GM18858 (cell line): ENCODE measurements around the gene PDE6A.
"Not testable (repeated sequence)": the region's sequence is repeated elsewhere in the genome, so short reads cannot be mapped to it uniquely, and the experiment has no call there.

Experiments
- ATAC-seq: cut with Tn5 transposase; IDR thresholded peaks from one replicate; pipeline ENCODE4 v1.9.1; 2021; ENCODE audit not compliant: unreplicated experiment

Gene PDE6A

GRCh38 chr5:149898811-149899210 lies 45.8 kb downstream of the PDE6A start:
- ATAC-seq, result no peak

DNA sequence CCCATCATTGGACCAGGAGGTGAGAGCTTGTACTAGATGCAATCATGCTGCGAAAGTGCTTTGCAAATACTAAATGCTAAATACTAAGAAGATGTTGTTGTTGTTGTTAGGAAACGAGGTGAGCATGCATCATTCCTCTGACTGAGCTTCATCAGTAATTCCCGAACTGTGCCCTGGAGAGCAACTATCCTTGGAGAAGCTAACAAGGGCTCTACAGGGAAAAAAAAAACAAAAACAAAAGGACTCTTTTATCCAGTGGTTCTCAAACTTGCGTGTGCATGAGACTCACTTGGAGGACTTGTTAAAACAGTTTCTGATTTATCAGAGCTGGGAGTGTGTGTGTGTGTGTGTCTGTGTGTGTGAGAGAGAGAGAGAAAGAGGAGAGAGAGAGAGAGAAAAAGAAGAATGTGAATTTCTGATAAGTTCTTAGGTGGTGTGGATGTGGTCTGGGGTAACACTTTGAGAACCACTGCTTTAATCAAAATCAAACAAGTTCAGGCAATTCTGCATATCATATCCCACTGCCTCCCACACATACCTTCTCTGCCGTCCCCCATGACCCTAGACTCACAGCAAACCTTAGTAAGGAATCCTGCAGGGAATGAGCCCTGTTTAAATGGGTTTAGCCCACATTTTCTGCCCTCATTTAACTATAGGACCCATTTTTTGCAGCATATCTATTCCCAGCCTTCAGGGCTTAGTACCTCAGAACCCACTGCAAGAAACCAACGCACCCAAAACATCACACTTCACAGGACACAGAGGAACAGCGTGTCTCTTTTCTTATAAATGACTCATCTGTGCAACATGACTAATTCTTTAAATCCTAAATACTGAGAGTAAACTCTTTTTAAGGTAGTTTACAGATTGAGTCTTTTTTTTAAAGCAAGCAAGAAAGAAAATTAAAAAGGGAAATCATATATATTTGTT lies 48.9 kb downstream of the PDE6A start:
- no peak for ATAC-seq

DNA sequence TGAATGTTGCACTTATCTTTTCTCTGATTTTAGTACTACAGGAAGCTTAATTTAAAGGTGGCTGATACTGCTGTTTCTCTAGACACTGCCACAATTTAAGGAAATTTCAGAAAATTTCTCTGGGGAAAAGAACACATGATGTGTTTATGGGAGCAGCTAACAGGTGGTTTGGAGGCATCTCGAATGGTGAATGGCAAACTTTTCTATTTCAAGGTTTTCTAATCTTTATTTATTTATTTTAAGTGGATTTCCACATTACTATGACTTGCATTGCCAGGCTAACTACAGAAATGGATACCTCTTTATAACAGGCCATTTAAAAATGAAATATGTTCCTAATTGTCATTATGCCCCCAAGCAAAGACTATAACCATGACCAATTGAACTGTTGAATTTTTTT lies 50.4 kb downstream of the PDE6A start:
- no peak for ATAC-seq

DNA sequence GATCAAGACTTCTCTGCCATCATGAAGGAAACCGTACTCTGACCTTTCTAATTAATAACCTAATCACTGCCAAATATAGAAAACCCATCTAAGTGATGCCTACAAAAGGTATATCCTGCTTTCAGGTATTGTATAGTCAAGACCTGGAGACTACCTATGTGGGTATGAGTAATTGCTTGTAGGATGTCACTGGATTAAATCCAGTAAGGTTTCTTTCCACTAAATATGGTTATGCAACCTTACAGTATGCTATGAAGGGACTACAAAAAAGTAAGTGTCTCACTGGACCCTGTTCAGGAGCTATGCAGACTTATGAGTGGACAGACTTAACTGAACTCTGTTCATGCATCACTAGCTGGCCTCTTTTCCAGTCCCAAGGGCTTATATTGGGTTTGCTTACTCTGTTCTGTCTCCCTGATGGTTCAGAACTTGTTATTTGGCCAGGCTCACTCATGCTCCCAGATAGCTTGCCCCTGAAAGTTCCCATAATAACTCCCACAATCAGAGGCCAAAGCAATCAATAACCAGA lies 51.1 kb downstream of the PDE6A start:
- no peak for ATAC-seq

- no peak for ATAC-seq
These were observed 52.0 kb downstream of the PDE6A start for GRCh38 chr5:149892594-149892993.

GRCh38 chr5:149888280-149888679 lies 56.3 kb downstream of the PDE6A start:
- ATAC-seq, result no peak

GRCh38 chr5:149887622-149888183 lies 56.9 kb downstream of the PDE6A start:
- no peak for ATAC-seq

GRCh38 chr5:149886692-149887470 lies 57.7 kb downstream of the PDE6A start:
- no peak for ATAC-seq

GRCh38 chr5:149886060-149886459 lies 58.5 kb downstream of the PDE6A start:
- ATAC-seq, result no peak

DNA sequence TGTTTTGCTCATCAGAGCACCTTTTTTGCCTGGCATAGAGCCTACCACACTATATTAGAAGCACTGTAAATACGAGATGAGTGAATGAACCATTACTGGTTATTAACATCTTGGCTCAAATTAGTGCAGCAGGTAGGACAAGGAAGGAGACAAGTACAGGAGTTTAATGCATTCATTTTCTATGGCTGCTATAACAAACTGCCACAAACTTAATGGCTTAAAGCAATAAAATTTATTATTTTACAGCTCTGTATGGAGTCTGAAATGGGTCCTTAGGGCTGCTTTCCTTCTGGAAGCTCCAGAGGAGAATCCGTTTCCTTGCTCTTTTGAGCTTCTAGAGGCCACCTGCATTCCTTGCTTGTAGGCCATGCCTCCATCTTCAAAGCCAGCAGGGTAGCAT lies 59.1 kb downstream of the PDE6A start:
- no peak for ATAC-seq

DNA sequence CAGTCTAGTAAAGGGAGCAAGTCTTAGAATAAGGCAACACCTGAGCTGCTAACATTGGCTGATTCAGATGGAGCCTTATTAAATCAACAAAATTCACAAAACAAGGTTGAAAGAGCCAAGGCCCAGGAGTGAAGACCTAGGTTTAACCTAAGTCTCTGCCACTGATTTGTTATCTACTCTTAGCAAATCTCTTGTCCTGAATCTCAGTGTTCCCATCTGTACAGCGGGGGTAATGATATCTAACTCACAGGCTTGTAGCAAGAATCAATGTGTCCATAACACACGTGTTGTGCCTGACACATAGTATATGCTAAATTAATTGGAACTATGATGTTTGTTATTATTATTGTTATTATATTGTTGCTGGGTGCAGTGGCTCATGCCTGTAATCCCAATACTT lies 61.0 kb downstream of the PDE6A start:
- ATAC-seq, result no peak

DNA sequence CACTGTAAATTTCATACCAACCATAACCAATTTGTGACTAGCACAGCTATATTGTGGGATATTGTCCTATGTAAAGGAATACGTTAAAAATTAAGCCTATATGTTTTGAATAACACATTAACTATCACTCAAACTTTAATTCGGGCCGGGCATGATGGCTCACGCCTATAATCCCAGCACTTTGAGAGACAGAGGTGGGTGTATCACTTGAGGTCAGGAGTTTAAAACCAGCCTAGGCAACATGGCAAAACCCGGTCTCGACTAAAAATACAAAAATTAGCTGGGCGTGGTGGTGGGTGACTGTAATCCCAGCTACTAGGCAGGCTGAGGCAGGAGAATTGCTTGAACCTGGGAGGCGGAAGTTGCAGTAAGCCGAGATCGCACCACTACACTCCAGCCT lies 62.0 kb downstream of the PDE6A start:
- ATAC-seq, result not testable (repeated sequence)

DNA sequence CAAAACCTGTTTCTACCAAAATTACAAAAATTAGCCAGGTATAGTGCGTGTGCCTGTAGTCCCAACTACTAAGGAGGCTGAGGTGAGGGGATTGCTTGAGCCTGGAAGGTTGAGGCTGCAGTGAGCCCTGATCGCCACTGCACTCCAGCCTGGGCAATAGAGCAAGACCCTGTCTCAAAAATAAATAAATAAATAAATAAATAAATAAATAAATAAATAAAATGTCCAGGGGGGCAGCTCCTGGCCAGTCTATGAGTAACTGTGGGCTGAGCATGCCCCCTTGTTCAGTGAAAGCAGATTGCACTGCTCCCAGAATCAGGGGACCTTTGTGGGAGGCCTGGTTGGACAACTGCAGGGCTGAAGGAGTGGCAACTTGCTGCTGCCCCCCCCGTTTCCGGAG lies 62.7 kb downstream of the PDE6A start:
- no peak for ATAC-seq

DNA sequence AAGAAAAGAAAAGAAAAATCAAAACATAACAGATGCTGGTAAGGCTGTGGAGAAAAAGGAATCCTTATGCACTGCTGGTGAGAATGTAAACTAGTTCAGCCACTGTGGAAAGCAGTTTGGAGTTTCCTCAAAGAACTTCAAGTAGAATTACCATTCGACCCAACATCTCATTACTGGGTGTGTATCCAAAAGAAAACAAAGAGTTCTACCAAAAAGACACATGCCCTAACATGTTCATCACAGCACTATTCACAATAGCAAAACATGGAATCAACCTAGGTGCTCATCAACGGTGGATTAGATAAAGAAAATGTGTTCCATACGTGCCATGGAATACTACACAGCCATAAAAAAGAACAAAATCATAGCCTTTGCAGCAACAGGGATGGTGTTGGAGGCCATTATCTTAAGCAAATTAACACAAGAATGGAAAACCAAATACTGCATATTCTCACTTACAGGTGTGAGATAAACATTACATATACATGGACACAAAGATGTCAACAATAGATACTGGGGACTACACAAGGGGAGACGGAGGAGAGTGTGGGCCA lies 63.4 kb downstream of the PDE6A start:
- ATAC-seq, result no peak

GRCh38 chr5:149879593-149879992 lies 65.0 kb downstream of the PDE6A start:
- ATAC-seq, result not testable (repeated sequence)

DNA sequence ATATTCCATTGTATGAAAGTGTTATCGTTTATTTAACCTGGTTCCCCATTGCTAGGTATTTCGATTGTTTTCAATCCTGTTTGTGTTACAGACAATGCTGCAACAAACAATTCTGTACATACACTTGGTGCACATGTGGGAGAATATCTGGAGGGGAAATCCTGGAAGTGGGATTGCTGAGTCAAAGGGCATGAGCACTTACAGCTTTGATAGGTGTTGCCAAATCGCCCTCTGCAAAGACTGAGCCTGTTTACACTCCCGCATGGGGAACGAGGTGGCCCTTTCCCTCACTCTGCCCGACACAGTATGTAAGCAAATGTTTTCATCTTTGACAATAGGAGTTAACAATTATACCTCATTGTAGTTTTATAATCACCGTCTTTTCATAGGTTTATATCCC lies 66.2 kb downstream of the PDE6A start:
- no peak for ATAC-seq

DNA sequence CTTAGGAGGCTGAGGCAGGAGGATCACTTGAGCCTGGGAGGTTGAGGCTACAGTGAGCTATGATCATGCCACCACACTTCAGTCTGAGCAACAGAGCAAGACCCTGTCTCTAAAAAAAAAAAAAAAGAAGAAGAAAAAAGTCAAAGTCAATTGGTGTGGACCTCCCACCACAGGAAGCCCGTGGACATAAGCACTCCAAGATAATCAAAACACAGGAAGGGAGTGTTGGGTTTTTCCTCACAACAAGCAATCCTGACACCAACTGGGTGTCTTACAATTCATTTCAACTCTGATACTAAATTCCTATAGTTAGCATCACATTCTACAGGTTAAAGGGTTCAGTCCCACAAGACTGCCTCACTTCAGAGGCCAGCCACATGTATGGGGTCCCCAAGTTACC lies 70.7 kb downstream of the PDE6A start:
- ATAC-seq, result no peak

DNA sequence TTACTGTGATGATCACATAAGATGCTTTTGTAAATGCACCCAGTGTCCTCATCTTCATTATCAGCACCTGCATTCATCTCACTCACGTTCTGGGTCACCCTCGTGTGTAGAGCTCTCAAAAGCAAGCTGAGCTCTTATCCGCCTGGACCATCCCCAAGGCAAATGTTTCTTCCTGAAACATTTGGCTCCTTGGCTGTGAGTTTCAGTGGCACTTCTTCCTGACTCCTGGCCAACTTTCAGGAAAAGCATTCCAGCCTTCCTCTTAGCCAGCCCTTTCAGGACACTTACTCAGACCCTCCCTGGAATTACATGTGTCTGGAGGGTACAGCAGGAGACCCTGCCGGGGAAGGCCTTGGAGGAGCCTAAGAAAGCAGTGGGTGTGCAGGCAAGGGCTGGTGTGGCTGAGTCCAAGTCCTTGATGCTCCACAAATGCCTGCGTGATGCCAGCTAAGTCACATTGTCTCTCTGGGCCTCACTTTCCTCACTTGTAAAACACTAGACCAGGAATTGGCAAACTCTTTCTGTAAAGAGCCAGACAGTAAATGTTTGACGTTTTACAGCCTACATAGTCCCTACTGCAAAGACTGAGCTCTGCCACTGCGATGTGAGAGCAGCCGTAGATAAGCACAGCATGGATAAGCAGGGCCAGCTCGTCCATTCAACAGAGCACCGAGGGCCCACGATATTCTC lies 72.1 kb downstream of the PDE6A start:
- no peak for ATAC-seq

DNA sequence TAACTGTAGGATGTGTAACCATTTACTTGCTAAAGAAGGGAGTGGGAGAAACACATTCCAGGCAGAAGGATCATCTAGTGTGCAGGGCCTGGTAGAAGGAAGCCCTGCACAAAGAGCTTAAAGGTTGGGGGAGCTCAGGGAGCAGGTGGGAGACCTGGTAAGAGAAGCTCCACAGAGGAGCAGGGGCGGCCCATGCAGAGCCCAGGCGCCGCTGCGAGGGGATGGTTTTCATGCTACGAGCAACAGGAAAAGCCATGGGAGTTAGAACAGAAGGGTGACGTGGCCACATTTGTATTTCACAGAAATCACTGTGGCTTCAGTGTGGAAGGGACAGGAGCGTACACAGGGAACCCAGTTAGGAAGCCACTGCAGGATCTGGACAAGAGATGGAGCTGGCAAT lies 73.1 kb downstream of the PDE6A start:
- no peak for ATAC-seq

- ATAC-seq, result no peak
These were observed 73.9 kb downstream of the PDE6A start for GRCh38 chr5:149870697-149871096.

- ATAC-seq, result no peak
These were observed 74.4 kb downstream of the PDE6A start for GRCh38 chr5:149870232-149870631.
